ENCODE results near the gene AP4E1.

DNA sequence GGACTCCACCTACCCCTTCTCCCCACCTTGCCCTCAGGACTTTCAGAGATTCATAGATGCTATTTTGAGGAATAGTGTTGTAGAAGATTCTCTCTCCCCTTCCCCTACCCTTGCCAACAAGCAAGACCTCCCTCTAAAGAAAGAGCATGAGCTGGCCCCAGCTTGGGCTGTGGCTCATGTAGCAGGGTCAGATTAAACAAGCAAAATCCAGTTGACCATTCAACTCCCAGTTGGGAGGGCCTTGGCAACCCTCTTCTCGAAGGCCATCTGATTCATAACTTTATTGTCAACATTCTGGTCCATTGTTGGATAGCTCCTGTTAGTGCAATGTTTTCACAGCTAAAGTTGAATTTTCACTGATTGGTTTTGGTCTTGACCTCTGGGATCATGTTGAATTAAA, 145.1 kb downstream of the AP4E1 start:
- no peak for TF ChIP-seq FOXK2 (IDR thresholded peaks at IDR 0.05)
- TF ChIP-seq SP1 (IDR thresholded peaks at IDR 0.05) = no peak
- TF ChIP-seq ARNT (IDR thresholded peaks at IDR 0.05) = no peak
- TF ChIP-seq BHLHE40 (IDR thresholded peaks at IDR 0.05; ENCODE audit: borderline replicate concordance) = no peak
- TF ChIP-seq ZNF384 (IDR thresholded peaks at IDR 0.05) = no peak
- no peak for TF ChIP-seq CTBP1 (IDR thresholded peaks at IDR 0.05; ENCODE audit: borderline replicate concordance)
- TF ChIP-seq FOXM1 (IDR thresholded peaks at IDR 0.05; ENCODE audit: borderline replicate concordance) = no peak
- TF ChIP-seq NFRKB (IDR thresholded peaks at IDR 0.05) = no peak
- TF ChIP-seq FOXA1 (IDR thresholded peaks at IDR 0.05) = no peak
